Measurements from ENCODE around the gene PDZRN3. TPM values are rescaled to one million over a fixed set of nuclear protein-coding genes. Genes with fewer than 3 reads are reported as not detected.

Gene PDZRN3
- total RNA-seq, 1 experiment from 2014 or later = not detected

GRCh38 chr3:73661265-73661664 lies 36.5 kb upstream of the PDZRN3 start:
- DNase-seq (ENCODE audit: low read depth, low spot score) = no peak
- ChIA-PET CTCF (no interaction called here), POLR2A (no interaction called here)
- Histone ChIP-seq H3K4me1 (ENCODE audit: control insufficient read depth, insufficient read depth, low read length) (no peaks in the 10 kb centered on the region), H3K36me3 (ENCODE audit: control insufficient read depth, insufficient read depth, low read length) (no peaks in the 10 kb centered on the region), H3K27me3 (ENCODE audit: control insufficient read depth, insufficient read depth, low read length) (no peaks in the 10 kb centered on the region), H3K9me3 (ENCODE audit: control insufficient read depth, insufficient read depth, low read depth, low read length) (no peaks in the 10 kb centered on the region), H3K27ac (ENCODE audit: low read length) (no peak overlapping the region), H3K4me3 (ENCODE audit: low read depth in 2 of 2, low read length in 2 of 2) (no peak overlapping the region)
- intact Hi-C loops (cut with micrococcal nuclease; ENCODE audit: unreplicated experiment) = no loop called here
- BruUV-seq (replicated peaks) = no TSS peak
- no peak for ATAC-seq
- TF ChIP-seq REST (IDR thresholded peaks at IDR 0.05; ENCODE audit: insufficient read depth in 1 of 2, low read depth in 2 of 2, low read length in 1 of 2) (no peak), TCF7L2 (IDR thresholded peaks at IDR 0.05; ENCODE audit: low read depth, low read length) (no peak), POLR2AphosphoS5 (IDR thresholded peaks at IDR 0.05; ENCODE audit: low read depth, low read length) (no peak), CTCF (IDR thresholded peaks at IDR 0.05) (no peak), SIN3A (IDR thresholded peaks at IDR 0.05; ENCODE audit: borderline replicate concordance, insufficient read depth, low read depth, low read length) (no peak)
- in situ Hi-C loops (cut with HindIII; ENCODE audit: low pct_unique_long_range_greater_than_20kb, low sequenced_read_pairs) = no loop called here

- ATAC-seq (no peak), DNase-seq (ENCODE audit: low read depth, low spot score) (no peak)
- ChIA-PET POLR2A (no interaction called here), CTCF (no interaction called here)
- H3K9me3 ChIP-seq (ENCODE audit: control insufficient read depth, insufficient read depth, low read depth, low read length) = no peaks in the 10 kb centered on the region
- H3K4me3 ChIP-seq (ENCODE audit: low read depth in 2 of 2, low read length in 2 of 2) = no peak overlapping the region
- H3K27me3 ChIP-seq (ENCODE audit: control insufficient read depth, insufficient read depth, low read length) = no peaks in the 10 kb centered on the region
- no peaks in the 10 kb centered on the region for H3K4me1 ChIP-seq (ENCODE audit: control insufficient read depth, insufficient read depth, low read length)
- H3K36me3 ChIP-seq (ENCODE audit: control insufficient read depth, insufficient read depth, low read length) = no peaks in the 10 kb centered on the region
- TF ChIP-seq REST (IDR thresholded peaks at IDR 0.05; ENCODE audit: insufficient read depth in 1 of 2, low read depth in 2 of 2, low read length in 1 of 2) (no peak), POLR2AphosphoS5 (IDR thresholded peaks at IDR 0.05; ENCODE audit: low read depth, low read length) (no peak), SIN3A (IDR thresholded peaks at IDR 0.05; ENCODE audit: borderline replicate concordance, insufficient read depth, low read depth, low read length) (no peak), TCF7L2 (IDR thresholded peaks at IDR 0.05; ENCODE audit: low read depth, low read length) (no peak), CTCF (IDR thresholded peaks at IDR 0.05) (no peak)
- in situ Hi-C loops (cut with HindIII; ENCODE audit: low pct_unique_long_range_greater_than_20kb, low sequenced_read_pairs) = no loop called here
- H3K27ac ChIP-seq (ENCODE audit: low read length) = no peak overlapping the region
- BruUV-seq (replicated peaks) = no TSS peak
- intact Hi-C loops (cut with micrococcal nuclease; ENCODE audit: unreplicated experiment) = no loop called here
Observed at GRCh38 chr3:73658227-73658626, 33.5 kb upstream of the PDZRN3 start.
